GM23338 (cell line): ENCODE results near the gene UNC13C. TPM values are rescaled to one million over a fixed set of nuclear protein-coding genes. Genes with fewer than 3 reads are reported as not detected.

Experiments used
- ATAC-seq: fragments of 200-7000 bp; cut with Tn5 transposase; 3 replicates; pipeline ENCODE4 v1.9.1; 2020
- DNase-seq: peaks from one replicate; pipeline ENCODE4 v3.0.0-alpha.2; 2015; ENCODE audit warnings: low spot score
- H2AFZ ChIP-seq: fragments of 200-600 bp; sonication (generic); 2 replicates; pipeline ENCODE4 v1.8.0; 2016; ENCODE audit warnings: antibody characterized with exemption, mild to moderate bottlenecking, moderate library complexity
- H3F3A ChIP-seq: fragments of 200-600 bp; sonication (generic); replicated peaks from 2 replicates; pipeline ENCODE4 v1.8.0; 2017; ENCODE audit warnings: antibody characterized with exemption, mixed run types, low read depth
- H3K27ac ChIP-seq: fragments of 200-600 bp; sonication (generic); 2 replicates; pipeline ENCODE4 v1.6.1; 2016; ENCODE audit warnings: low read depth
- H3K27me3 ChIP-seq: fragments of 200-600 bp; sonication (generic); 2 replicates; pipeline ENCODE4 v1.8.0; 2016; ENCODE audit warnings: mild to moderate bottlenecking, mixed run types, moderate library complexity; ENCODE audit not compliant: insufficient read depth
- H3K36me3 ChIP-seq: fragments of 200-600 bp; sonication (generic); 2 replicates; pipeline ENCODE4 v1.8.0; 2016; ENCODE audit warnings: mild to moderate bottlenecking; ENCODE audit not compliant: insufficient read depth
- H3K4me1 ChIP-seq: fragments of 200-600 bp; sonication (generic); 2 replicates; pipeline ENCODE4 v1.8.0; 2016; ENCODE audit warnings: mild to moderate bottlenecking, moderate library complexity; ENCODE audit not compliant: insufficient read depth
- H3K4me2 ChIP-seq: fragments of 200-600 bp; sonication (generic); 2 replicates; pipeline ENCODE4 v1.7.1; 2017; ENCODE audit warnings: mixed run types
- H3K4me3 ChIP-seq: fragments of 200-600 bp; sonication (generic); 2 replicates; pipeline ENCODE4 v1.6.1; 2016; ENCODE audit warnings: mixed run types
- H3K79me2 ChIP-seq: fragments of 200-600 bp; sonication (generic); replicated peaks from 2 replicates; pipeline ENCODE4 v1.8.0; 2017; ENCODE audit warnings: mild to moderate bottlenecking; ENCODE audit not compliant: insufficient read depth
- H3K9me2 ChIP-seq: fragments of 200-600 bp; sonication (generic); 2 replicates; pipeline ENCODE4 v1.8.0; 2017; ENCODE audit not compliant: insufficient read depth
- H4K20me1 ChIP-seq: fragments of 200-600 bp; sonication (generic); replicated peaks from 2 replicates; pipeline ENCODE4 v1.8.0; 2017; ENCODE audit warnings: mild to moderate bottlenecking; ENCODE audit not compliant: insufficient read depth
- H3K27ac Mint-ChIP-seq: 2 replicates; pipeline ENCODE4 v1.8.0; 2020; ENCODE audit warnings: inconsistent platforms, mild to moderate bottlenecking, moderate library complexity, mixed read lengths
- H3K27me3 Mint-ChIP-seq: 3 replicates; pipeline ENCODE4 v1.8.0; 2022; ENCODE audit warnings: low read depth, mild to moderate bottlenecking, moderate library complexity, mixed read lengths, inconsistent platforms; ENCODE audit not compliant: insufficient read depth, poor library complexity
- H3K36me3 Mint-ChIP-seq: 3 replicates; pipeline ENCODE4 v1.8.0; 2021; ENCODE audit warnings: low read depth, mild to moderate bottlenecking, inconsistent platforms, moderate library complexity, mixed read lengths
- H3K4me1 Mint-ChIP-seq: 3 replicates; pipeline ENCODE4 v1.8.0; 2020; ENCODE audit warnings: mild to moderate bottlenecking, inconsistent platforms, mixed read lengths
- H3K4me3 Mint-ChIP-seq: 3 replicates; pipeline ENCODE4 v1.8.0; 2021; ENCODE audit warnings: moderate library complexity, mild to moderate bottlenecking, inconsistent platforms, mixed read lengths
- H3K9me3 Mint-ChIP-seq: 3 replicates; pipeline ENCODE4 v1.8.0; 2020; ENCODE audit warnings: moderate library complexity, mild to moderate bottlenecking, inconsistent platforms, mixed read lengths
- CREB1 ChIP-seq: fragments of 250-450 bp; sonication (Bioruptor Pico); IDR thresholded peaks from 2 replicates; pipeline ENCODE4 v1.5.0; 2020; ENCODE audit warnings: low read depth, mild to moderate bottlenecking, moderate library complexity
- CTCF ChIP-seq, 2 experiments: fragments of 200-600 bp in 1 of 2; sonication (generic) in 1 of 2; conservative IDR thresholded peaks; 2 replicates each; pipeline versions ENCODE4 v1.5.1 to v1.6.1; 2016 to 2017; ENCODE audit warnings: antibody characterized with exemption in 2 of 2, low read depth in 2 of 2, mild to moderate bottlenecking in 2 of 2, moderate library complexity in 1 of 2
- ETS1 ChIP-seq: IDR thresholded peaks from 2 replicates; pipeline ENCODE4 v1.6.1; 2016; ENCODE audit warnings: antibody characterized with exemption
- EZH2 ChIP-seq: fragments of 200-600 bp; sonication (generic); IDR thresholded peaks from one replicate; pipeline ENCODE4 v1.8.0; 2017; ENCODE audit warnings: antibody characterized with exemption, mild to moderate bottlenecking, low read depth; ENCODE audit not compliant: unreplicated experiment
- JUNB ChIP-seq: IDR thresholded peaks from one replicate; pipeline ENCODE4 v1.6.1; 2016; ENCODE audit warnings: antibody characterized with exemption; ENCODE audit not compliant: unreplicated experiment
- NANOG ChIP-seq: IDR thresholded peaks from 2 replicates; pipeline ENCODE4 v1.6.1; 2016; ENCODE audit warnings: antibody characterized with exemption, borderline replicate concordance
- POLR2AphosphoS5 ChIP-seq: IDR thresholded peaks from 2 replicates; pipeline ENCODE4 v1.6.1; 2016; ENCODE audit warnings: antibody characterized with exemption, low read depth
- REST ChIP-seq: IDR thresholded peaks from one replicate; pipeline ENCODE4 v1.6.1; 2018; ENCODE audit warnings: antibody characterized with exemption; ENCODE audit not compliant: unreplicated experiment
- STAT1 ChIP-seq: IDR thresholded peaks from one replicate; pipeline ENCODE4 v1.6.1; 2016; ENCODE audit warnings: antibody characterized with exemption; ENCODE audit not compliant: unreplicated experiment
- ZNF114 ChIP-seq: fragments of 250-450 bp; sonication (Bioruptor Pico); IDR thresholded peaks from 2 replicates; pipeline ENCODE4 v1.5.0; 2020; ENCODE audit warnings: mild to moderate bottlenecking, moderate library complexity
- ZNF331 ChIP-seq: fragments of 250-450 bp; sonication (Bioruptor Pico); IDR thresholded peaks from 2 replicates; pipeline ENCODE4 v1.5.0; 2020; ENCODE audit warnings: low read depth, mild to moderate bottlenecking, moderate library complexity
- ZNF462 ChIP-seq: fragments of 250-450 bp; sonication (Bioruptor Pico); IDR thresholded peaks from 2 replicates; pipeline ENCODE4 v1.5.0; 2020; ENCODE audit warnings: mild to moderate bottlenecking, moderate library complexity
- polyA plus RNA-seq: library from polyadenylated mRNA; unstranded; fragments of >200 nt; fragmentation: Nextera tagmentation; extraction: Ambion mirVana; gene quantifications from 2 replicates; pipeline ENCODE4 v1.2.1, GENCODE V29; 2016
- total RNA-seq: library from RNA; depleted of rRNA; stranded (reverse); fragments of >200 nt; shearing (Covaris generic); gene quantifications from 2 replicates; pipeline ENCODE4 v1.2.3, GENCODE V29; 2014

UNC13C gene
- total and polyA plus RNA-seq, 2 experiments from 2014 or later, result 0.03 TPM; not detected in 1

GRCh38 chr15:54582863-54583643 is 604.8 kb downstream of the UNC13C start (continued):
- TF ChIP-seq REST (no peak), POLR2AphosphoS5 (no peak), CREB1 (no peak), NANOG (no peak), ZNF331 (CRISPR knock-in tag) (no peak)

- no peaks in the 10 kb centered on the region for H4K20me1 ChIP-seq
- no peaks in the 10 kb centered on the region; the same call in 1 of the 3 replicates for H3K36me3 Mint-ChIP-seq
- no peaks in the 10 kb centered on the region for H3K4me1 ChIP-seq
- no peak overlapping the region for H3K4me3 ChIP-seq
- H3K27ac ChIP-seq, result no peak overlapping the region
- H3K27me3 Mint-ChIP-seq, result peaks cover 3% of the 10 kb centered on the region
- no peak overlapping the region for H3K27ac Mint-ChIP-seq
- H2AFZ ChIP-seq, result no peak overlapping the region
- peaks cover 50% of the 10 kb centered on the region for H3K9me3 Mint-ChIP-seq
- no peaks in the 10 kb centered on the region for H3K79me2 ChIP-seq
- H3K4me3 Mint-ChIP-seq, result no peak overlapping the region
- H3K4me2 ChIP-seq, result no peak overlapping the region
- DNase-seq (no peak), ATAC-seq (no peak)
- 0 out of 2 replicates have a peak, but pooled peaks cover 5% of the 10 kb centered on the region for H3K36me3 ChIP-seq
- no peaks in the 10 kb centered on the region for H3K27me3 ChIP-seq
- H3K4me1 Mint-ChIP-seq, result no peaks in the 10 kb centered on the region; the same call in 2 of the 3 replicates
- H3F3A ChIP-seq, result no peaks in the 10 kb centered on the region
- no peaks in the 10 kb centered on the region for H3K9me2 ChIP-seq
- no peak for TF ChIP-seq ZNF462 (CRISPR knock-in tag)
- TF ChIP-seq STAT1, result no peak
- no peak for TF ChIP-seq POLR2AphosphoS5
- TF ChIP-seq EZH2, result no peak
- TF ChIP-seq NANOG, result no peak
- no peak for TF ChIP-seq JUNB
- TF ChIP-seq CTCF (conservative IDR thresholded peaks at IDR 0.05; ENCODE audit: low read depth in 2 of 2), result no peak
- TF ChIP-seq ETS1, result no peak
- no peak for TF ChIP-seq ZNF114 (CRISPR knock-in tag)
- TF ChIP-seq ZNF331 (CRISPR knock-in tag), result no peak
These were observed 606.8 kb downstream of the UNC13C start for GRCh38 chr15:54585063-54585462.
